SU-DHL-6 (cell line): ENCODE results near the gene ST6GALNAC3.

ENCODE experiments used
- EZH2phosphoT487 ChIP-seq: fragments of 200-600 bp; sonication (generic), shearing (Covaris generic); conservative IDR thresholded peaks from 2 replicates; pipeline ENCODE4 v1.6.1; 2018; ENCODE audit warnings: mild to moderate bottlenecking, antibody characterized with exemption, low read length, moderate library complexity, mixed read lengths
- TF ChIP-seq, protein P1 (sequence below): fragments of 200-600 bp; sonication (generic); IDR thresholded peaks from one replicate; pipeline ENCODE4 v1.5.1; 2017; ENCODE audit warnings: antibody characterized with exemption, mild to moderate bottlenecking, low read length, moderate library complexity; ENCODE audit not compliant: insufficient read depth, poor library complexity, severe bottlenecking

DNA sequence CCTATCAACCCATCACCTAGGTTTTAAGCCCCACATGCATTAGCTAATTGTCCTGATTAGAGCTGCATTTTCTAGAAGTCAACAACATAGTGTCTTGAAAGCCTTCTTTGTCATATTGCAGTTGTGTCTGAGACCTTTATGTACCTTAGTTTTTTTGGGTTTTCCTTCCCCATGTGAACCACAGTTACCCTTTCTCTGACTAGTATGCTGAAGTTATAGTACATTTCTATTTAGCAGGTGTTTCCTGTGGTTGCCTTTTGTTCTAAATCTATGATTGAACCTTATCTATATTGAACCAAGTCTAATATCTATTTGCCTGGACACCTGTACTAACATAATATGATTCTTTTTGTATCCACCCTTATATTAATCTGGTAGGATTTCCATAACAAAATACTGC lies 135.6 kb downstream of the ST6GALNAC3 start:
- TF ChIP-seq EZH2phosphoT487, result no peak
- TF ChIP-seq, protein P1, sequence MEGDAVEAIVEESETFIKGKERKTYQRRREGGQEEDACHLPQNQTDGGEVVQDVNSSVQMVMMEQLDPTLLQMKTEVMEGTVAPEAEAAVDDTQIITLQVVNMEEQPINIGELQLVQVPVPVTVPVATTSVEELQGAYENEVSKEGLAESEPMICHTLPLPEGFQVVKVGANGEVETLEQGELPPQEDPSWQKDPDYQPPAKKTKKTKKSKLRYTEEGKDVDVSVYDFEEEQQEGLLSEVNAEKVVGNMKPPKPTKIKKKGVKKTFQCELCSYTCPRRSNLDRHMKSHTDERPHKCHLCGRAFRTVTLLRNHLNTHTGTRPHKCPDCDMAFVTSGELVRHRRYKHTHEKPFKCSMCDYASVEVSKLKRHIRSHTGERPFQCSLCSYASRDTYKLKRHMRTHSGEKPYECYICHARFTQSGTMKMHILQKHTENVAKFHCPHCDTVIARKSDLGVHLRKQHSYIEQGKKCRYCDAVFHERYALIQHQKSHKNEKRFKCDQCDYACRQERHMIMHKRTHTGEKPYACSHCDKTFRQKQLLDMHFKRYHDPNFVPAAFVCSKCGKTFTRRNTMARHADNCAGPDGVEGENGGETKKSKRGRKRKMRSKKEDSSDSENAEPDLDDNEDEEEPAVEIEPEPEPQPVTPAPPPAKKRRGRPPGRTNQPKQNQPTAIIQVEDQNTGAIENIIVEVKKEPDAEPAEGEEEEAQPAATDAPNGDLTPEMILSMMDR, result no peak
